Measurements from ENCODE around the gene CCDC116.
"Not testable (repeated sequence)": the region's sequence is repeated elsewhere in the genome, so short reads cannot be mapped to it uniquely, and the experiment has no call there.

CCDC116 gene

GRCh38 chr22:21652547-21653545 lies 20.3 kb downstream of the CCDC116 start:
- no peak for DNase-seq

GRCh38 chr22:21657020-21657359 lies 24.4 kb downstream of the CCDC116 start:
- no peak for DNase-seq

DNA sequence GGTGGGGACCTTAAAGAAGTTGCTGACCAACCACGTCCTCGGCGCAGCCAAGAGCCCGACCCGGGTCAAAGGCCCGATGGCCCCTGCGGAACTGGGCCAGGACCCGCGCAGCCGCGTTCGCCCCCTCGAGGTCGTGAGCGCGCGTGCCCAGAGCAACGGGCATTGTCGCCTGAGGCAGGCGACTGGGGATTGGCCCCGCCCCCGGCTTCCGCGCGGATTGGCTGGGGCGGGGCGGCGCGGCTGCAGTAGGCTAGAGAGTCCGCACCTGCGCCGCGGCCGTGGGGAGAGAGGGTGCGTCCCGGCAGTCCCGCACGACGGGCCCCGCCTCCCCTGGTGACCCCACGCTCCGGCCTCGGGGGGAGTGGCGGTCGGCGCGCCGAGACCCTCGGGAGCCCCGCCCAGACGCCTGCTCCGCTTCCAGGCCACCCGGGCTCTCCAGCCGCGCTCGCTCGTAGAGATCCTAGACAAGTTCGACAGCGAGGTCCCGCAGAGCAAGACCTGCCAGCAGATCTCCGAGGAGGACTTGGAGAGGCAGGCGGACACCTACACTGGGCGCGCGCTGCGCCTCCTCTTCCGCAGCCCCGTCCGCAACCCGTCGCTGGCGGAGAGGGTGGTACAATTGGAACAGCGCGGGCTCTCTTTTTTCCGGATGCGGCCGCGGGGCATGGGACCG lies 24.9 kb downstream of the CCDC116 start:
- peak; percentile 70 for DNase-seq

GRCh38 chr22:21659864-21660525 lies 27.4 kb downstream of the CCDC116 start:
- DNase-seq: no peak

GRCh38 chr22:21660904-21661303 lies 28.3 kb downstream of the CCDC116 start:
- DNase-seq: no peak

DNA sequence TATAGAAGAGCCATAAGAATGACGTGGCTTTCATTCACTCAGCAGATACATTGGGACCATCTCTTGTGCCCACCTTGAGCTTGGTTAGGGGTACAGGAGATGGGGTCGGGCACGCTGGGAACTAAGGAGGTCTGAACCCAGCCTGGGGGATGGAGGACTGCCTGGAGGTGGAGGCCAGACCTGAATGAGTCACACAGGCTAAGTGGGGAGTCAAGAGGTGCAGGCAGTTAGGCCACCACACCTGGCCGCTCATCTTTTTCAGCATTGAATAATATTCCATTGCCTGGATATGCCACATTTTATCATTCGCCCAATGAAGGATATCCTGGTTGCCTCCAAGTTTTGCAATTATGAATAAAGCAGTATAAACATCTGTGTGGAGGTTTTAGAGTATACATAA lies 29.4 kb downstream of the CCDC116 start:
- DNase-seq: no peak

- DNase-seq: no peak
Measured at GRCh38 chr22:21663738-21664137, 31.2 kb downstream of the CCDC116 start.

DNA sequence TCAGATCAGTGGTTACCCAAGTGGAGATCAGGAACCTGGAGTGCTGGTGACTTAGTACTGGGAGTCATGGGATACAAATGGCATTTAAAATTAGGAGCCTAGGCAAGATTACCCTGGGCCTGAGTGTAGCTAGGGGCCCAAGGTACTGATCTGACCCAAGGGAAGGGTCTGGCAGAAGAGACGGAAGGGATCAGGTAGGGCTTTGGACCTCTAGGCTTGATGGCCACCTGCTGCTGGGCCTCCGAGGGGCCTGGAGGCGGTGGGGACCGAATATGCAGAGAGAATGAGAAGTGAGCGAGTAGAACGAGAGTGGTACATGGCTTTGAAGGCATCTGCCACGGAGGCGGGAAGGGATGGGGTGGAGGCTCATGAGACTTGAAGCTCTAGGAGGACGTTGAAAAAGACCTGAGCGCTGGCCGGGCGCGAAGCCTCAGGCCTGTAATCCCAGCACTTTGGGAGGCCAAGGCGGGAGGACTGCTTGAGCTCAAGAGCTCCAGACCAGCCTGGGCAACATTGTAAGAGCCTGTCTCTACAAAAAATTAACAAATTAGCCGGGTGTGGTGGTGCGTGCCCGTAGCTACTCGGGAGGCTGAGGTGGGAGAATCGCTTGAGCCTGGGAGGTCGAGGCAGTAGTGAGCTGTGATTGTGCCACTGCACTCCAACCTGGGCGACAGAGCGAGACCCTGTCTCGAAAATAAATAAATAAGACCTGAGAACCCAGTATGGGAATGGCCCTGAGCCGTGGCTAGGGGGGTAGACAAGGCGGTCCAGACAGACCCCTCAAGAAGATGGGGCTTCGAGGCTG lies 32.7 kb downstream of the CCDC116 start:
- no peak for DNase-seq

DNA sequence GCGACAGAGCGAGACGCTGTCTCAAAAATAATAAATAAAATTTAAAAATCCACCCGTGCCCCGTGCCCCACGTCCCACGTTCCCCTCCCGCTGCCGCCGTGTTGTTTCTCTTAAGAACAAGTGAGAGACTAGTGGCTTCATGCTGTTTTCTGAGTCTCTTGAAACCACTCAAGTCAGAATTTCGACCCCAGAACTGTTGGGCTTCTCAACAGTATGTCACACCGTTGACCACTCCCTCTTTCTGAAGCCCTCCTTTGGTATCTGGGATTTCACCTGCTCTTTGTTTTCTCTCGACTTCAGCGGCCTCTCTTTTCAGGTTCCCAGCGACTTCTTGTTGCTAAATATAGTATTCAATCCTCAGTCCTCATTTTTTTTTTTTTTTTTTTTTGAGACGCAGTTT lies 34.2 kb downstream of the CCDC116 start:
- DNase-seq: no peak

DNA sequence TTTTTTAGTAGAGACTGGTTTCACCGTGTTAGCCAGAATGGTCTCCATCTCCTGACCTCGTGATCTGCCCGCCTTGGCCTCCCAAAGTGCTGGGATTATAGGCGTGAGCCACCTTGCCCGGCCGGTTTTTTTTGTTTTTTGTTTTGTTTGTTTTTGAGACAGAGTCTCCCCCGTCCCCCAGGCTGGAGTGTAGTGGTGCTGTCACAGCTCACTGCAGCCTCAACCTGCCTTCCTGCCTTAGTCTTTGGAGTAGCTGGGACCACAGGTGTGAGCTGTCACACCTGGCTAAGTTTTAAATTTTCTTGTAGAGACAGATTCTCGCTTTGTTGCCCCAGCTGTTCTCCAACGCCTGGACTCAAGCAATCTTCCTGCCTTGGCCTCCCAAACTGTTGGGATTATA lies 36.5 kb downstream of the CCDC116 start:
- DNase-seq: no peak

- no peak for DNase-seq
Measured at GRCh38 chr22:21672107-21672629, 39.6 kb downstream of the CCDC116 start.

DNA sequence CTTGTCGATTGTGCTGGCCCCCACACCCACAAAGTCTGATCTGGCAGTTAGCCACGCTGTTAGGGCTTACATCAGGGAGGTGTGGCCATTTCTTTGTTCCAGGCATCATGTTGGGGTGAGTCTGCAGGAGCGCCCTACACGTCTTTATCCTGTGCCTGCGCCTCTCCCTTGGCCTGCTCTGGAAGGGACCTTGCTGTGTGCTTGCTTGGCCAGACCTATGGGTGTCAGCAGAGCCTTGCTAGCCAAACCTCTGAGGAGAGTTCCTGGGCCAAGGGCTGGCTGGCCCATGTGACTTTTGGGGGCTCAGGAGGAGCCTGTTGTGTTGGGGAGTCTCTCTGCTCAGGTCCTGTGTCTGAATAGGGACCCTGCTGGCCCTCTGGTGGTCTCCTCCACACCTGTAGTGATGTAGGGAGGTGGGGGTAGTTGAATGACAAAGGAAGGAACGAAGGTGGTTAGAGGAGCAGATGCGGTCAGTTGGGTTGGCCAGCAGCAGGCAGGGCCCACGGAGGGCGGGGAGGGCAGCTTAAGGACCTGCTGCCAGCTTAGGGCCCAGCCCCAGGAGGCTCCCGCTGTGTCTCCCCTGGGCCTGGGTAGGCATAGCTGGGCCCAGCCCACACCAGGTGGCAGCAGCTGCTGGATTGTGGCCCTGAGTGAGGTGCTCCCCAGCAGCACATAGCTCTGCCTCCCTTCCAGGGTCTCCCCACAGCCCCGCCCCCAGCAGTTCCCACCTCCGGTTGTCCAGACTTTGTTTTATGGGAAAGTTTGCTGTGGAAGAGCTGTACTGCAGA lies 41.2 kb downstream of the CCDC116 start:
- DNase-seq: no peak

DNA sequence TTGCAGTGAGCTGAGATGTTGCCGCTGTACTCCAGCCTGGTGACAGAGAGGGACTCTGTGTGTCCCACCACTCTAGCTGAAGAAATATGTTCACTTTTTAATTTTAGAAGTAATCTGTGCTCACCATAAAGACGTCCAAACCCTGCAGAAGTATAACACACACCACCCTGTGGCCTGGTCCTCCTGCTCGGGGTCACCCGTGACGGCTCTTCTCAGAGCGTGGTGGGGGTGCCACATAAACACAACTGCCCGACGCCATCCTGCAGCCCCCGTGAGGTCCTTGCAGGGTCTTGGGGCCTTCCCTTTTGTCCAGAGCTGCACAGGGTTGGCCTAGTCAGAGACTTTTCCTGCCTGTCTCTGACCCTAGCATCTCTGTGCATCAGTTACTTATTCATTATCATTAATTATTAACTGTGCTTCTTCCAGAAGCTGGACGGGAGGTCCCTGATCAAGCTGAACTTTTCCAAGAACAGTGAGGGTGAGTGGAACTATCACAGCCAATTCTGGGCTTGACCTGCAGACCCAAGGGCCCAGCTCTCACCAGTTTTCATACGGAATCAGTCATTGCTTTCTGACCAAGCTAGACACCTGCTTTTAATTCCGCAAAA lies 42.2 kb downstream of the CCDC116 start:
- DNase-seq: no peak

- DNase-seq: no peak
Measured at GRCh38 chr22:21677606-21678443, 45.3 kb downstream of the CCDC116 start.

DNA sequence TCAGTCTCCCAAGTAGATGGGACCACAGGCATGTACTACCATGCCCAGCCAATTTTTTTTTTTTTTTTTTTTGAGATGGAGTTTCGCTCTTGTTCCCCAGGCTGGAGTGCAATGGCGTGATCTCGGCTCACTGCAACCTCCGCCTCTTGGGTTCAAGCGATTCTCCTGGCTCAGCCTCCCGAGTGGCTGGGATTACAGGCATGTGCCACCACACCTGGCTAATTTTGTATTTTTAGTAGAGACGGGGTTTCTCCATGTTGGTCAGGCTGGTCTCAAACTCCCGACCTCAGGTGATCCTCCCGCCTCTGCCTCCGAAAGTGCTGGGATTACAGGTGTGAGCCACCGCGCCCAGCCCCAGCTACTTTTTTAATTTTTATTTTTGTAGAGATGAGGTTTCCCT lies 46.3 kb downstream of the CCDC116 start:
- DNase-seq: not testable (repeated sequence)

DNA sequence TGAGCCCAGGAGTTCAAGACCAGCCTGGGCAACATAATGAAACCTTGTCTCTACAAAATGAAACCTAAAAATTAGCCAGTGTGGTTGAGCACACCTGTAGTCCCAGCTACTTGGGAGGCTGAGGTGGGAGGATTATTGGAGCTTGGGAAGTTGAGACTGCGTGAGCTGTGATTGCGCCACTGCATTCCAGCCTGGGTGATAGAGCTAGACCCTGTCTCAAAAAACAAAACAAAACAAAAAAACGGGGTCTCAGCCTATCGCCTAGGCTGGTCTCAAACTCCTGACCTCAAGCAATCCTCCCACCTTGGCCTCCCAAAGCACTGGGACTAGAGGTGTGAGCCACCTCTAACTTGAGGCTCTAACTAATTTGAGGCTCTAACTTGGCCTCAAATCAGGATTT lies 46.8 kb downstream of the CCDC116 start:
- DNase-seq: no peak

DNA sequence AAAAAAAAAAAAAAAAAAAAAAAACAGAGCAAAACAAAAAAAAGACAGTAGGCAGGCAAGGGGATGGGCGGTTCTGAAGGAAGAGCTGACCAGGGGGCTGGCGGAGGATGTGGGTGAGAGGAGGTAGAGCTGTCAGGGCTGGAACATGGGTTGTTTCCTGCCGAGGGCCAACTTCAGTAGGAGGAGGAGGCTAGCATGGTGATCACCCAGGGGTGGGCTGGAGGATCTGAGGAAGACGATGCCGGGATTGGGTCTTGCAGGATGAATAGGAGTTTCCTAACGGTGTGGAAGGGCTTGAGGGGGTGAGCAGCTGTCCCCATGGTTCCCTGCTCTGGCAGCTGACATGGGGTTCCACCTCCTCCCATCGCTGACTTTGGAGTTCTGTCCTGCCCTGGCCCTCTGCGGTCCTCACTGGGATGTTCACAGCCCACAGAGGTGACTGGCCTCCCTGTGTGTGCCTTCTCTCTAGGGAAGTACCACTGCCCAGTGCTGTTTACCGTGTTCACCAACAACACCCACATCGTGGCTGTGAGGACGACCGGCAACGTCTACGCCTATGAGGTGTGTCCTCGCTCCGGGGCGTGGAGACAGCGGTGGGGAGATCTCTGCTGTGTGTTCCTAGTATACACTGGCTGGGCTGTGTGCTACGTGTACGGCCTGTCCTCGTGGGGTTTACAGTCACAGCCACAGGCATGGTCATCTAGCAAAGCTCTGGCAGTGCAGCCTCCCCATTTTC lies 48.4 kb downstream of the CCDC116 start:
- no peak for DNase-seq

GRCh38 chr22:21681566-21682370 lies 49.2 kb downstream of the CCDC116 start:
- no peak for DNase-seq

Measured in stimulated activated CD4-positive, alpha-beta T cell treated with anti-CD3 and anti-CD28 coated beads, Interleukin-1b, Interleukin-23, amount 100 ng/mL, for 48 hours (primary cell).